ENCODE data around the gene SLC22A17. TPM values are rescaled to one million over a fixed set of nuclear protein-coding genes. Genes with fewer than 3 reads are reported as not detected.

Gene SLC22A17
- total RNA-seq, 2 experiments from 2014 or later: 2.0 to 2.1 TPM

- ChIA-PET POLR2A (interaction anchor here (1.0 to 2.9 kb wide), 3 partner anchors 20 to 37 kb away, joined by 4 to 73 read pairs (median 19); partner anchors contain the start of genes HOMEZ and PPP1R3E), CTCF (interaction anchor here (1.1 to 7.1 kb wide), 6 partner anchors 14 to 245 kb away, joined by 3 to 47 read pairs (median 7); partner anchors contain the start of genes HOMEZ and PPP1R3E)
Observed at GRCh38 chr14:23322568-23323517, 29.8 kb downstream of the SLC22A17 start.

- CTCF ChIA-PET: interaction anchor here (1.1 to 7.1 kb wide), 7 partner anchors 13 to 245 kb away, joined by 3 to 47 read pairs (median 5); partner anchors contain the start of genes HOMEZ and PPP1R3E
- POLR2A ChIA-PET: interaction anchor here (1.0 to 2.9 kb wide), 7 partner anchors 11 to 227 kb away, joined by 3 to 73 read pairs (median 7); partner anchors contain the start of genes ACIN1, BCL2L2, C14orf119 and HOMEZ
Observed at GRCh38 chr14:23321572-23322547, 30.8 kb downstream of the SLC22A17 start.

- ChIA-PET CTCF (interaction anchor here (0.5 to 7.1 kb wide), 8 partner anchors 8 to 200 kb away, joined by 3 to 47 read pairs (median 5); partner anchors contain the start of genes HOMEZ and PPP1R3E), POLR2A (interaction anchor here (0.6 to 2.9 kb wide), 11 partner anchors 10 to 240 kb away, joined by 3 to 73 read pairs (median 7); partner anchors contain the start of genes ACIN1, BCL2L2, C14orf119 and HOMEZ)
Observed at GRCh38 chr14:23320584-23321571, 31.8 kb downstream of the SLC22A17 start, which contains the start of gene PABPN1. Gene PABPN1, plus strand, starts transcription at chr14:23321457. Its CDS starts 13 bp downstream, at chr14:23321470.

- CTCF ChIA-PET: interaction anchor here (0.6 to 7.1 kb wide), 9 partner anchors 9 to 258 kb away, joined by 3 to 47 read pairs (median 3); partner anchors contain the start of genes HOMEZ and PPP1R3E
- POLR2A ChIA-PET: interaction anchor here (0.6 to 2.9 kb wide), 4 partner anchors 12 to 29 kb away, joined by 3 to 73 read pairs (median 6); partner anchors contain the start of genes BCL2L2 and PPP1R3E
Observed at GRCh38 chr14:23319746-23320583, 32.7 kb downstream of the SLC22A17 start.

- POLR2A ChIA-PET: no interaction called here
- CTCF ChIA-PET: no interaction called here
Observed at GRCh38 chr14:23316300-23316699, 36.4 kb downstream of the SLC22A17 start.

- POLR2A ChIA-PET: interaction anchor here (1.4 kb wide), 1 partner anchor 11 kb away, joined by 4 read pairs; the partner anchor contains the start of gene PABPN1
- CTCF ChIA-PET: interaction anchor here (1.4 kb wide), 1 partner anchor 8 kb away, joined by 3 read pairs; the partner anchor contains the start of gene PPP1R3E
Observed at GRCh38 chr14:23310546-23310945, 42.1 kb downstream of the SLC22A17 start.

GRCh38 chr14:23308721-23309445 is 43.8 kb downstream of the SLC22A17 start:
- ChIA-PET CTCF (interaction anchor here (1.0 to 1.3 kb wide), 3 partner anchors 9 to 13 kb away, joined by 3 to 5 read pairs (median 3); no protein-coding TSS in a partner anchor), POLR2A (no interaction called here)

GRCh38 chr14:23307687-23308644 is 44.7 kb downstream of the SLC22A17 start:
- ChIA-PET CTCF (interaction anchor here (1.0 to 1.3 kb wide), 3 partner anchors 10 to 14 kb away, joined by 3 to 5 read pairs (median 3); no protein-coding TSS in a partner anchor), POLR2A (interaction anchor here (0.7 kb wide), 1 partner anchor 12 kb away, joined by 3 read pairs; no protein-coding TSS in a partner anchor)

GRCh38 chr14:23307146-23307530 is 45.5 kb downstream of the SLC22A17 start:
- POLR2A ChIA-PET: no interaction called here
- CTCF ChIA-PET: no interaction called here

GRCh38 chr14:23306412-23307145 is 46.1 kb downstream of the SLC22A17 start, which contains the start of gene BCL2L2:
Gene BCL2L2, plus strand, starts transcription at chr14:23306833. Its CDS starts 935 bp downstream, at chr14:23307768.
- POLR2A ChIA-PET: interaction anchor here (1.3 kb wide), 1 partner anchor 14 kb away, joined by 5 read pairs; the partner anchor contains the start of gene PABPN1

GRCh38 chr14:23302290-23303225 is 50.1 kb downstream of the SLC22A17 start, which contains the start of gene PPP1R3E:
Gene PPP1R3E, minus strand, starts transcription at chr14:23302859. Its CDS starts 283 bp downstream, at chr14:23302576.
- CTCF ChIA-PET: interaction anchor here (0.6 to 4.5 kb wide), 11 partner anchors 7 to 732 kb away, joined by 3 to 47 read pairs (median 5); partner anchors contain the start of genes ACIN1, C14orf119, HOMEZ and PABPN1

More at GRCh38 chr14:23306412-23307145, 46.1 kb downstream of the SLC22A17 start, which contains the start of gene BCL2L2:
- CTCF ChIA-PET: no interaction called here

GRCh38 chr14:23301969-23302289 is 50.8 kb downstream of the SLC22A17 start:
- CTCF ChIA-PET: interaction anchor here (1.3 to 4.5 kb wide), 9 partner anchors 9 to 732 kb away, joined by 3 to 47 read pairs (median 5); partner anchors contain the start of genes ACIN1, C14orf119, HOMEZ and PABPN1
- POLR2A ChIA-PET: interaction anchor here (0.9 to 3.4 kb wide), 6 partner anchors 16 to 207 kb away, joined by 3 to 73 read pairs (median 5); partner anchors contain the start of genes ACIN1, C14orf119, HOMEZ and PABPN1

More at GRCh38 chr14:23302290-23303225, 50.1 kb downstream of the SLC22A17 start, which contains the start of gene PPP1R3E:
- POLR2A ChIA-PET: interaction anchor here (0.5 to 3.4 kb wide), 11 partner anchors 16 to 1743 kb away, joined by 3 to 73 read pairs (median 4); partner anchors contain the start of genes ACIN1, C14orf119, HOMEZ and PABPN1

Measured in activated CD8-positive, alpha-beta memory T cell treated with anti-CD3 and anti-CD28 coated beads for 36 hours (primary cell).